WERI-Rb-1 (cell line): ENCODE data around the gene RECQL5.

ENCODE experiments used
- DNase-seq: peaks from one replicate; pipeline ENCODE4 v3.0.0-alpha.2; 2020
- H3K27ac ChIP-seq: fragments of 250-450 bp; sonication (Bioruptor Pico); 2 replicates; pipeline ENCODE4 v1.5.1; 2020; ENCODE audit warnings: mild to moderate bottlenecking, moderate library complexity
- H3K27me3 ChIP-seq: fragments of 250-450 bp; sonication (Bioruptor Pico); 2 replicates; pipeline ENCODE4 v1.5.1; 2021; ENCODE audit warnings: mild to moderate bottlenecking, low read depth, moderate library complexity; ENCODE audit not compliant: insufficient read depth, severe bottlenecking
- H3K36me3 ChIP-seq: fragments of 250-450 bp; sonication (Bioruptor Pico); 2 replicates; pipeline ENCODE4 v1.5.1; 2020; ENCODE audit warnings: mild to moderate bottlenecking, moderate library complexity
- H3K4me3 ChIP-seq: 2 replicates; pipeline ENCODE4 v1.5.1; 2011; ENCODE audit warnings: low read depth, mild to moderate bottlenecking, control low read depth, low read length
- H3K9me3 ChIP-seq: fragments of 250-450 bp; sonication (Bioruptor Pico); 2 replicates; pipeline ENCODE4 v1.5.1; 2021; ENCODE audit warnings: mild to moderate bottlenecking, moderate library complexity; ENCODE audit not compliant: severe bottlenecking
- TF ChIP-seq, protein P1 (sequence below): IDR thresholded peaks from 2 replicates; pipeline ENCODE4 v1.5.1; 2011; ENCODE audit warnings: low read depth, mild to moderate bottlenecking, control low read depth, inconsistent platforms, low read length

RECQL5 gene

GRCh38 chr17:75603123-75603522 is 63.8 kb downstream of the RECQL5 start:
- TF ChIP-seq, protein P1, sequence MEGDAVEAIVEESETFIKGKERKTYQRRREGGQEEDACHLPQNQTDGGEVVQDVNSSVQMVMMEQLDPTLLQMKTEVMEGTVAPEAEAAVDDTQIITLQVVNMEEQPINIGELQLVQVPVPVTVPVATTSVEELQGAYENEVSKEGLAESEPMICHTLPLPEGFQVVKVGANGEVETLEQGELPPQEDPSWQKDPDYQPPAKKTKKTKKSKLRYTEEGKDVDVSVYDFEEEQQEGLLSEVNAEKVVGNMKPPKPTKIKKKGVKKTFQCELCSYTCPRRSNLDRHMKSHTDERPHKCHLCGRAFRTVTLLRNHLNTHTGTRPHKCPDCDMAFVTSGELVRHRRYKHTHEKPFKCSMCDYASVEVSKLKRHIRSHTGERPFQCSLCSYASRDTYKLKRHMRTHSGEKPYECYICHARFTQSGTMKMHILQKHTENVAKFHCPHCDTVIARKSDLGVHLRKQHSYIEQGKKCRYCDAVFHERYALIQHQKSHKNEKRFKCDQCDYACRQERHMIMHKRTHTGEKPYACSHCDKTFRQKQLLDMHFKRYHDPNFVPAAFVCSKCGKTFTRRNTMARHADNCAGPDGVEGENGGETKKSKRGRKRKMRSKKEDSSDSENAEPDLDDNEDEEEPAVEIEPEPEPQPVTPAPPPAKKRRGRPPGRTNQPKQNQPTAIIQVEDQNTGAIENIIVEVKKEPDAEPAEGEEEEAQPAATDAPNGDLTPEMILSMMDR = no peak
- Histone ChIP-seq H3K4me3 (no peak overlapping the region), H3K27ac (no peak overlapping the region), H3K27me3 (no peaks in the 10 kb centered on the region), H3K9me3 (no peaks in the 10 kb centered on the region), H3K36me3 (no peaks in the 10 kb centered on the region)
- no peak for DNase-seq

- H3K27ac ChIP-seq = no peak overlapping the region
- H3K4me3 ChIP-seq = no peak overlapping the region
- no peaks in the 10 kb centered on the region for H3K36me3 ChIP-seq
- DNase-seq = no peak
- TF ChIP-seq, protein P1 = no peak
- no peaks in the 10 kb centered on the region for H3K27me3 ChIP-seq
- H3K9me3 ChIP-seq = no peaks in the 10 kb centered on the region
Observed at GRCh38 chr17:75602644-75603043, 64.3 kb downstream of the RECQL5 start.

DNA sequence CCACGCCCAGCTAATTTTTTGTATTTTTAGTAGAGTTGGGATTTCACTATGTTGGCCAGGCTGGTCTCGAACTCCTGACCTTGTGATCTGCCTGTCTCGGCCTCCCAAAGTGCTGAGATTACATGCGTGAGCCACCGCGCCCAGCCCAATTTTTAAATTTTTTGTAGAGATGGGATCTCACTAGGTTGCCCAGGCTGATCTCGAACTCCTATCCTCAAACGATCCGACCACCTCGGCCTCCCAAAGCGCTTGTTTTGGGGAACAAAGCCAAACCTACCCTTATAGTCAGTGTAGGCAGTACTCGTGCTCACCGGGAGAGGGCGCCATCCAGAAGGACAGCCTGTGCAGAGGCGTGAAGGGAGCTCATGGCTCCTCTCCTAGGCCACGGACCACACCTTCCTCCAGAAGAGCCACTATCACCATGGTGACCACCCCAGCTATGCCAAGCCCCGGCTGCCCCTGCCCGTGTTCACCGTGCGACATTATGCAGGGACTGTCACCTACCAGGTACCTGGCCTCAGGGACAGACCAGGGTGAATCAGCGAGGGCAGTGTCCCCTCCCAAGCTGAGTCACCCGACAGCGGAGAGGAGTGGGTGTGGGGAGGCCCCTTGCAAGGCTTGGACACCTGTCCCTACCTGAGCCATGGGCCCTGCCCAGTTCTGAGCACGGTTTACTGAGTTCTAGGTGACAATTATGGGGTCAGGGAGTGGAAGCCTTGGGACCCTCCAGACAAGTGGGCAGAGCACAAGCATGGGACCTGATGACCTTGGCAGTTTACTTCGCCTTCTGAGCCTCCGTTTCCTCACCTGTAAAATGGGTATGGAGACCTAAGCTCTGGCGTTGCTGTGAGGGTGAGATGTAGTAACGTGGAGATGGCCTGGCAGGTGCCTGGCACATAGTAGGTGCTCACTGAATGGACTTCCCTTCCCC is 65.6 kb downstream of the RECQL5 start:
- Histone ChIP-seq H3K9me3 (no peaks in the 10 kb centered on the region), H3K4me3 (no peak overlapping the region), H3K27ac (no peak overlapping the region), H3K36me3 (no peaks in the 10 kb centered on the region), H3K27me3 (no peaks in the 10 kb centered on the region)
- DNase-seq = peak; percentile 80
- TF ChIP-seq, protein P1 = peak; percentile 97

DNA sequence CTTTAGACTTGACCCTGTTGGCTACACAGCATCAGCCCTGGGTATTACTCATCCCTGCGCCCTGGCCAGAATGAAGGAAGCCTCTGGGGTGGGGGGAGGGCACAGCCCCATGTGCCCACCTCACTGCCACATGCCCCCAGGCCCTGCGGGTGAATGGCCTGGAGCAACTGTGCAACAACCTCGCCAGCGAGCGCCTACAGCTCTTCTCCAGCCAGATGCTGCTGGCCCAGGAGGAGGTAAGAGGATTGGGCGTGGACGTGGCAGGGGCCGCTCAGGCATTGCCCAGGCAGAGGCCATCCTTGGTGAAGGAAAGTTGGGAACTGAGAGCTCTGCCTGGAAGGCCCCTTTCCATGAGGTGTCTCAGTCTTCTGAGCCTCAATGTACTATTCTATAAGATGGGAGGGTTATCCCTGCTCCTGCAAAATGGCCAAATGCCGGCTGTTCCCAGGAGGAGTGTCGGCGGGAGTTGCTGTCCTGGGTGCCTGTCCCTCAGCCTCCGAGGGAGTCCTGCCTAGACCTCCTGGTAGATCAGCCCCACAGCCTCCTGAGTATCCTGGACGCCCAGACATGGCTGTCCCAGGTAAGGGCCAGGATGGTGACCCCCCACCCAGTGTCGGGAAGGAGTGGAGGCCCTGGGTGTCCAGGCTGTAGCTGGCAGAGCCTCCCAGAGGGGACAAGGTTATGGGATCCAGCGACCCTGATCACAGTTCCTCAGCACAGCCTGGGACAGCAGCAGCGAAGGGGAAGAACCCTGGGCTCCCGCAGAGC is 70.5 kb downstream of the RECQL5 start:
- no peak overlapping the region for H3K27ac ChIP-seq
- H3K27me3 ChIP-seq = no peaks in the 10 kb centered on the region
- H3K36me3 ChIP-seq = no peaks in the 10 kb centered on the region
- TF ChIP-seq, protein P1 = no peak
- no peak overlapping the region for H3K4me3 ChIP-seq
- H3K9me3 ChIP-seq = no peaks in the 10 kb centered on the region
- peak; percentile 61 for DNase-seq

GRCh38 chr17:75595920-75596313 is 71.0 kb downstream of the RECQL5 start:
- Histone ChIP-seq H3K4me3 (no peak overlapping the region), H3K27me3 (no peaks in the 10 kb centered on the region), H3K27ac (no peak overlapping the region), H3K9me3 (no peaks in the 10 kb centered on the region), H3K36me3 (no peaks in the 10 kb centered on the region)
- TF ChIP-seq, protein P1 = no peak
- no peak for DNase-seq
